ENCODE measurements around the gene E2F6. TPM values are rescaled to one million over a fixed set of nuclear protein-coding genes. Genes with fewer than 3 reads are reported as not detected.

Gene E2F6
- total and polyA plus RNA-seq, 2 of the 13 experiments (the other 11 are each of a cell fraction or from before 2014, with no cell fraction given): 27.3 to 36.0 TPM

DNA sequence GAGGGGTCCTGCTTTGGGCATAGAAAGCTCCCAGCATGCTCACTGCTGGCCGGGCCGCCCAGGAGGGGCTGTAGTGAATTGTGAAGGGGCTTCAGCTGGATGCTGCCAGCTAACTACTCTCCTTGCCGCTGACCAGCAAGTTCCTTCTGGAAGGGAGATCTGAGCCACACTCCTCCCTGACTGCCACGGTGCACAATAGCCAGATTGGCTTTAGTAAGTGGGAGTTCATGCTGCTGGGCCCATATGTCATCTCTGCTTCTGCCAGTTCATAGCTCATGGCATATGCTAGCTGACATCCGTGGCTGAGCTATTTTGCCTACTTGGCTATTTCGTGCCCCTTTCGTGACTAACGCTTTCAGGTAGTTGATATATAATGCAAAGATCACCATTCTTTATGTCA is 69.9 kb downstream of the E2F6 start:
- H3K4me3 ChIP-seq (replicated peaks in 1 of 3; ENCODE audit: insufficient read depth in 1 of 3, low read depth in 2 of 3, low read length in 3 of 3): no peak overlapping the region
- DNase-seq (ENCODE audit: low spot score) (no peak), FAIRE-seq (no peak), ATAC-seq (peak; percentile 7; the same call in 1 of the 3 replicates)
- H3K9ac ChIP-seq (ENCODE audit: insufficient read depth, low read depth, low read length): no peak overlapping the region
- TF ChIP-seq HNRNPH1 (optimal IDR thresholded peaks at IDR 0.05; ENCODE audit: low read depth, low read length) (no peak), ZNF160 (CRISPR knock-in tag; IDR thresholded peaks at IDR 0.05) (no peak), ZNF451 (CRISPR knock-in tag; IDR thresholded peaks at IDR 0.05) (no peak), XBP1 (CRISPR knock-in tag; IDR thresholded peaks at IDR 0.05) (no peak), MAFK (conservative IDR thresholded peaks at IDR 0.05 in 1 of 2, IDR thresholded peaks at IDR 0.05 in 1 of 2; ENCODE audit: low read length in 2 of 2) (peak; percentile 47 to 63), MAFF (IDR thresholded peaks at IDR 0.05; ENCODE audit: low read depth, low read length) (peak; percentile 69), TEAD3 (CRISPR knock-in tag; optimal IDR thresholded peaks at IDR 0.05; ENCODE audit: borderline replicate concordance) (peak; percentile 29), SP2 (CRISPR knock-in tag; IDR thresholded peaks at IDR 0.05) (no peak), HNRNPL (IDR thresholded peaks at IDR 0.05; ENCODE audit: low read depth, low read length) (0 out of 2 replicates have a peak, but pooled peaks have one; percentile 8), GZF1 (CRISPR knock-in tag; IDR thresholded peaks at IDR 0.05) (no peak), ZFP36L1 (CRISPR knock-in tag; IDR thresholded peaks at IDR 0.05) (no peak), SMAD1 (CRISPR knock-in tag; IDR thresholded peaks at IDR 0.05; ENCODE audit: borderline replicate concordance, low read depth) (no peak), ZNF225 (CRISPR knock-in tag; IDR thresholded peaks at IDR 0.05) (no peak), ZBTB38 (CRISPR knock-in tag; IDR thresholded peaks at IDR 0.05) (no peak), SOX6 (IDR thresholded peaks at IDR 0.05) (no peak), SOX6 (CRISPR knock-in tag; IDR thresholded peaks at IDR 0.05) (no peak)
- TF ChIP-seq, protein P1, sequence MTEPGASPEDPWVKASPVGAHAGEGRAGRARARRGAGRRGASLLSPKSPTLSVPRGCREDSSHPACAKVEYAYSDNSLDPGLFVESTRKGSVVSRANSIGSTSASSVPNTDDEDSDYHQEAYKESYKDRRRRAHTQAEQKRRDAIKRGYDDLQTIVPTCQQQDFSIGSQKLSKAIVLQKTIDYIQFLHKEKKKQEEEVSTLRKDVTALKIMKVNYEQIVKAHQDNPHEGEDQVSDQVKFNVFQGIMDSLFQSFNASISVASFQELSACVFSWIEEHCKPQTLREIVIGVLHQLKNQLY (CRISPR knock-in tag; IDR thresholded peaks at IDR 0.05): no peak
- TF ChIP-seq, protein P2, sequence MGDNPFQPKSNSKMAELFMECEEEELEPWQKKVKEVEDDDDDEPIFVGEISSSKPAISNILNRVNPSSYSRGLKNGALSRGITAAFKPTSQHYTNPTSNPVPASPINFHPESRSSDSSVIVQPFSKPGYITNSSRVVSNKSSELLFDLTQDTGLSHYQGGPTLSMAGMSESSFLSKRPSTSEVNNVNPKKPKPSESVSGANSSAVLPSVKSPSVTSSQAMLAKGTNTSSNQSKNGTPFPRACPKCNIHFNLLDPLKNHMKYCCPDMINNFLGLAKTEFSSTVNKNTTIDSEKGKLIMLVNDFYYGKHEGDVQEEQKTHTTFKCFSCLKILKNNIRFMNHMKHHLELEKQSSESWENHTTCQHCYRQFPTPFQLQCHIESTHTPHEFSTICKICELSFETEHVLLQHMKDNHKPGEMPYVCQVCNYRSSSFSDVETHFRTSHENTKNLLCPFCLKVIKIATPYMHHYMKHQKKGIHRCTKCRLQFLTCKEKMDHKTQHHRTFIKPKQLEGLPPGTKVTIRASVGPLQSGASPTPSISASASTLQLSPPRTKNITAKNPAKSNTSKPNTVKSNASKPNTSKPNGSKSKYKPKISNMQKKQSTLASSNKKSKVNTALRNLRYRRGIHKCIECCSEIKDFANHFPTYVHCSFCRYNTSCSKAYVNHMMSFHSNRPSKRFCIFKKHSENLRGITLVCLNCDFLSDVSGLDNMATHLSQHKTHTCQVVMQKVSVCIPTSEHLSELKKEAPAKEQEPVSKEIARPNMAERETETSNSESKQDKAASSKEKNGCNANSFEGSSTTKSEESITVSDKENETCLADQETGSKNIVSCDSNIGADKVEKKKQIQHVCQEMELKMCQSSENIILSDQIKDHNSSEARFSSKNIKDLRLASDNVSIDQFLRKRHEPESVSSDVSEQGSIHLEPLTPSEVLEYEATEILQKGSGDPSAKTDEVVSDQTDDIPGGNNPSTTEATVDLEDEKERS (CRISPR knock-in tag; IDR thresholded peaks at IDR 0.05): no peak
- TF ChIP-seq, protein P3, sequence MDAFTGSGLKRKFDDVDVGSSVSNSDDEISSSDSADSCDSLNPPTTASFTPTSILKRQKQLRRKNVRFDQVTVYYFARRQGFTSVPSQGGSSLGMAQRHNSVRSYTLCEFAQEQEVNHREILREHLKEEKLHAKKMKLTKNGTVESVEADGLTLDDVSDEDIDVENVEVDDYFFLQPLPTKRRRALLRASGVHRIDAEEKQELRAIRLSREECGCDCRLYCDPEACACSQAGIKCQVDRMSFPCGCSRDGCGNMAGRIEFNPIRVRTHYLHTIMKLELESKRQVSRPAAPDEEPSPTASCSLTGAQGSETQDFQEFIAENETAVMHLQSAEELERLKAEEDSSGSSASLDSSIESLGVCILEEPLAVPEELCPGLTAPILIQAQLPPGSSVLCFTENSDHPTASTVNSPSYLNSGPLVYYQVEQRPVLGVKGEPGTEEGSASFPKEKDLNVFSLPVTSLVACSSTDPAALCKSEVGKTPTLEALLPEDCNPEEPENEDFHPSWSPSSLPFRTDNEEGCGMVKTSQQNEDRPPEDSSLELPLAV (CRISPR knock-in tag; conservative IDR thresholded peaks at IDR 0.05; ENCODE audit: low read depth): no peak
- TF ChIP-seq, protein P4, sequence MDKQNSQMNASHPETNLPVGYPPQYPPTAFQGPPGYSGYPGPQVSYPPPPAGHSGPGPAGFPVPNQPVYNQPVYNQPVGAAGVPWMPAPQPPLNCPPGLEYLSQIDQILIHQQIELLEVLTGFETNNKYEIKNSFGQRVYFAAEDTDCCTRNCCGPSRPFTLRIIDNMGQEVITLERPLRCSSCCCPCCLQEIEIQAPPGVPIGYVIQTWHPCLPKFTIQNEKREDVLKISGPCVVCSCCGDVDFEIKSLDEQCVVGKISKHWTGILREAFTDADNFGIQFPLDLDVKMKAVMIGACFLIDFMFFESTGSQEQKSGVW (CRISPR knock-in tag; IDR thresholded peaks at IDR 0.05; ENCODE audit: borderline replicate concordance): no peak
- H3K27ac ChIP-seq (ENCODE audit: extremely low read length, insufficient read depth, low read length): no peak overlapping the region
- H3K4me1 ChIP-seq (ENCODE audit: insufficient read depth, low read length): peaks cover 51% of the 10 kb centered on the region
- H3K27me3 ChIP-seq (ENCODE audit: control insufficient read depth in 1 of 2, insufficient read depth in 2 of 2, low read length in 2 of 2): peaks cover 3 to 4% of the 10 kb centered on the region in 2 experiments; a peak in 2 of 5 replicates
- POLR2A ChIA-PET: interaction anchor here (1.2 to 2.6 kb wide), 4 partner anchors 9 to 51 kb away, joined by 3 to 10 read pairs (median 6); partner anchors contain the start of gene ROCK2
- in situ Hi-C loops (cut with HindIII; ENCODE audit: extremely low pct_ligation_motif_present, low pct_unique_long_range_greater_than_20kb) (no loop called here), intact Hi-C loops (cut with micrococcal nuclease; ENCODE audit: unreplicated experiment) (no loop called here)
- no peaks in the 10 kb centered on the region for H3K36me3 ChIP-seq (replicated peaks in 1 of 2; ENCODE audit: control insufficient read depth in 1 of 2, insufficient read depth in 2 of 2, low read length in 2 of 2)
- 59% methylated on average over 6 of the region's 8 CpGs for WGBS (ENCODE audit: low lambda C conversion rate)
- CTCF ChIA-PET (ENCODE audit: low intra/inter-chr PET ratio, low total read pairs): no interaction called here
- no peaks in the 10 kb centered on the region for H3K9me3 ChIP-seq (ENCODE audit: low read length)
- BruUV-seq (replicated peaks): no TSS peak
- 0 out of 2 replicates have a peak overlapping the region, but pooled peaks have one; percentile 14 for H3K4me2 ChIP-seq (ENCODE audit: low read depth, low read length)
- H3K79me2 ChIP-seq (ENCODE audit: insufficient read depth, low read length): no peaks in the 10 kb centered on the region
- H2AFZ ChIP-seq (ENCODE audit: low read length): no peak overlapping the region
- no peaks in the 10 kb centered on the region for H4K20me1 ChIP-seq (ENCODE audit: insufficient read depth, low read length)

All from HepG2 (cell line).